H9 (cell line): ENCODE results near the gene RASSF5. TPM values are rescaled to one million over a fixed set of nuclear protein-coding genes. Genes with fewer than 3 reads are reported as not detected.

Experiments
- DNase-seq: peaks from one replicate; pipeline ENCODE4 v3.0.0-alpha.2; 2017
- H2AFZ ChIP-seq: one replicate; pipeline ENCODE4 v1.6.1; 2013; ENCODE audit warnings: mild to moderate bottlenecking, low read length, control low read depth, moderate library complexity
- H2AK5ac ChIP-seq: 2 replicates; pipeline ENCODE4 v1.6.1; 2013; ENCODE audit warnings: low read length, control low read depth, mixed read lengths; ENCODE audit not compliant: insufficient read length
- H2BK120ac ChIP-seq: one replicate; pipeline ENCODE4 v1.6.1; 2013; ENCODE audit warnings: low read depth, mild to moderate bottlenecking, low read length, control low read depth, inconsistent platforms; ENCODE audit not compliant: poor library complexity, severe bottlenecking
- H2BK12ac ChIP-seq: 2 replicates; pipeline ENCODE4 v1.6.1; 2013; ENCODE audit warnings: low read length, control low read depth, mixed read lengths, low read depth; ENCODE audit not compliant: insufficient read length
- H2BK15ac ChIP-seq: 2 replicates; pipeline ENCODE4 v1.6.1; 2013; ENCODE audit warnings: low read depth, low read length, control low read depth
- H2BK20ac ChIP-seq: one replicate; pipeline ENCODE4 v1.6.1; 2013; ENCODE audit warnings: low read depth, mild to moderate bottlenecking, low read length, control low read depth, inconsistent platforms; ENCODE audit not compliant: poor library complexity, severe bottlenecking
- H2BK5ac ChIP-seq: 2 replicates; pipeline ENCODE4 v1.6.1; 2013; ENCODE audit warnings: low read length, control low read depth, mixed read lengths; ENCODE audit not compliant: insufficient read length
- H3K14ac ChIP-seq: 2 replicates; pipeline ENCODE4 v1.6.1; 2013; ENCODE audit warnings: low read length, control low read depth; ENCODE audit not compliant: insufficient read depth
- H3K18ac ChIP-seq: 2 replicates; pipeline ENCODE4 v1.6.1; 2013; ENCODE audit warnings: low read depth, mild to moderate bottlenecking, mixed read lengths, low read length, control low read depth; ENCODE audit not compliant: insufficient read length
- H3K23ac ChIP-seq: 2 replicates; pipeline ENCODE4 v1.6.1; 2013; ENCODE audit warnings: low read length, control low read depth, mixed read lengths, low read depth; ENCODE audit not compliant: insufficient read length
- H3K23me2 ChIP-seq: 2 replicates; pipeline ENCODE4 v1.6.1; 2013; ENCODE audit warnings: low read depth, mild to moderate bottlenecking, mixed read lengths, low read length, control low read depth; ENCODE audit not compliant: insufficient read length, poor library complexity, severe bottlenecking
- H3K27ac ChIP-seq: 2 replicates; pipeline ENCODE4 v1.5.1; 2013; ENCODE audit warnings: low read length, control low read depth, mixed read lengths, low read depth; ENCODE audit not compliant: insufficient read length
- H3K27me3 ChIP-seq: 2 replicates; pipeline ENCODE4 v1.6.1; 2013; ENCODE audit warnings: low read length, control low read depth, inconsistent platforms; ENCODE audit not compliant: insufficient read depth
- H3K4ac ChIP-seq: 2 replicates; pipeline ENCODE4 v1.6.1; 2013; ENCODE audit warnings: low read depth, mild to moderate bottlenecking, control low read depth, inconsistent platforms, low read length, moderate library complexity
- H3K4me1 ChIP-seq: 2 replicates; pipeline ENCODE4 v1.6.1; 2013; ENCODE audit warnings: low read length, control low read depth, inconsistent platforms; ENCODE audit not compliant: insufficient read depth
- H3K4me2 ChIP-seq: 2 replicates; pipeline ENCODE4 v1.6.1; 2013; ENCODE audit warnings: low read length, control low read depth, mixed read lengths; ENCODE audit not compliant: insufficient read length, insufficient read depth
- H3K56ac ChIP-seq: 2 replicates; pipeline ENCODE4 v1.6.1; 2013; ENCODE audit warnings: low read depth, mild to moderate bottlenecking, mixed read lengths, low read length, control low read depth; ENCODE audit not compliant: insufficient read length
- H3K79me1 ChIP-seq: 2 replicates; pipeline ENCODE4 v1.6.1; 2013; ENCODE audit warnings: low read depth, mild to moderate bottlenecking, moderate library complexity, low read length, control low read depth, inconsistent platforms; ENCODE audit not compliant: insufficient read depth, poor library complexity, severe bottlenecking
- H3K79me2 ChIP-seq: 2 replicates; pipeline ENCODE4 v1.6.1; 2013; ENCODE audit warnings: low read length, control low read depth, inconsistent platforms; ENCODE audit not compliant: insufficient read depth
- H3K9ac ChIP-seq: 2 replicates; pipeline ENCODE4 v1.6.1; 2013; ENCODE audit warnings: low read length, control low read depth, mixed read lengths; ENCODE audit not compliant: insufficient read length; ENCODE audit errors: extremely low read depth
- H3K9me3 ChIP-seq: one replicate; pipeline ENCODE4 v1.6.1; 2013; ENCODE audit warnings: low read depth, low read length, inconsistent platforms; ENCODE audit not compliant: control insufficient read depth
- H3T11ph ChIP-seq: one replicate; pipeline ENCODE4 v1.6.1; 2013; ENCODE audit warnings: mild to moderate bottlenecking, low read length, control low read depth, inconsistent platforms
- H4K20me1 ChIP-seq: one replicate; pipeline ENCODE4 v1.6.1; 2013; ENCODE audit not compliant: control insufficient read depth, insufficient read length, insufficient read depth
- H4K5ac ChIP-seq: 2 replicates; pipeline ENCODE4 v1.6.1; 2013; ENCODE audit warnings: low read depth, mild to moderate bottlenecking, mixed read lengths, low read length, control low read depth; ENCODE audit not compliant: insufficient read length
- H4K8ac ChIP-seq: replicated peaks from 2 replicates; pipeline ENCODE4 v1.6.1; 2013; ENCODE audit warnings: low read length, control low read depth, mixed read lengths, low read depth; ENCODE audit not compliant: insufficient read length
- H4K91ac ChIP-seq: 2 replicates; pipeline ENCODE4 v1.6.1; 2013; ENCODE audit warnings: low read depth, mild to moderate bottlenecking, moderate library complexity, mixed read lengths, low read length, control low read depth; ENCODE audit not compliant: insufficient read length
- H3K27ac Mint-ChIP-seq, 3 experiments: 2 replicates in 2 of 3; 3 replicates in 1 of 3; pipeline ENCODE4 v1.8.0; 2020 to 2021; ENCODE audit warnings: mixed read lengths in 3 of 3, mild to moderate bottlenecking in 1 of 3, moderate library complexity in 1 of 3
- H3K27me3 Mint-ChIP-seq: 2 replicates; pipeline ENCODE4 v1.8.0; 2021; ENCODE audit warnings: low read depth, mild to moderate bottlenecking, moderate library complexity, mixed read lengths
- H3K36me3 Mint-ChIP-seq, 3 experiments: 2 replicates in 2 of 3; 3 replicates in 1 of 3; pipeline ENCODE4 v1.8.0; 2020 to 2021; ENCODE audit warnings: low read depth in 3 of 3, mixed read lengths in 3 of 3; ENCODE audit not compliant: insufficient read depth in 1 of 3
- H3K4me1 Mint-ChIP-seq, 2 experiments: 2 replicates each; pipeline ENCODE4 v1.8.0; 2020; ENCODE audit warnings: mixed read lengths in 2 of 2
- H3K4me3 Mint-ChIP-seq, 2 experiments: 2 replicates in 1 of 2; 3 replicates in 1 of 2; pipeline ENCODE4 v1.8.0; 2020 to 2021; ENCODE audit warnings: mild to moderate bottlenecking in 2 of 2, mixed read lengths in 2 of 2, moderate library complexity in 1 of 2
- H3K9me3 Mint-ChIP-seq, 2 experiments: 2 replicates in 1 of 2; 3 replicates in 1 of 2; pipeline ENCODE4 v1.8.0; 2020; ENCODE audit warnings: mild to moderate bottlenecking in 2 of 2, mixed read lengths in 2 of 2, moderate library complexity in 1 of 2
- CTCF ChIP-seq: fragments of 200-600 bp; sonication (generic); conservative IDR thresholded peaks from 3 replicates; pipeline ENCODE4 v1.8.0; 2021; ENCODE audit warnings: antibody characterized with exemption, mild to moderate bottlenecking
- WGBS: extraction: QIAGEN DNeasy Blood & Tissue Kit; methylation state at CpG from one replicate; pipeline ENCODE4 v1.1.7; 2013; ENCODE audit warnings: missing lambda C conversion rate, low lambda C conversion rate, mixed read lengths; ENCODE audit not compliant: insufficient read length; ENCODE audit errors: extremely low coverage; 5-methylcytosine and 5-hydroxymethylcytosine counted together
- total RNA-seq: library from RNA; stranded (reverse); gene quantifications from 2 replicates; pipeline ENCODE4 v1.2.1, GENCODE V29; 2021

RASSF5 gene
- total RNA-seq, 1 experiment from 2014 or later: 0.50 TPM

- no peaks in the 10 kb centered on the region for H3K79me2 ChIP-seq
- H3K4ac ChIP-seq: no peak overlapping the region
Measured at GRCh38 chr1:206575165-206575893, 68.0 kb downstream of the RASSF5 start.

More at GRCh38 chr1:206575165-206575893, 68.0 kb downstream of the RASSF5 start:
- Histone ChIP-seq H4K5ac (no peak overlapping the region), H4K91ac (no peak overlapping the region), H3K4me1 (no peaks in the 10 kb centered on the region), H3K27ac (no peak overlapping the region), H4K20me1 (no peaks in the 10 kb centered on the region), H2AFZ (no peak overlapping the region), H2BK120ac (no peak overlapping the region), H3K18ac (no peak overlapping the region), H3T11ph (no peak overlapping the region), H3K56ac (no peak overlapping the region), H2BK20ac (no peak overlapping the region), H2BK15ac (no peak overlapping the region), H3K27me3 (no peaks in the 10 kb centered on the region), H2BK12ac (no peak overlapping the region), H3K23me2 (no peaks in the 10 kb centered on the region), H3K9me3 (no peaks in the 10 kb centered on the region), H4K8ac (no peak overlapping the region), H3K79me1 (no peaks in the 10 kb centered on the region), H2BK5ac (no peak overlapping the region), H3K23ac (no peak overlapping the region), H3K14ac (no peak overlapping the region), H3K9ac (no peak overlapping the region), H3K4me2 (no peak overlapping the region), H2AK5ac (no peak overlapping the region)
- no CpG with 5 or more reads among the region's 11 CpGs for whole genome bisulfite sequencing
- no peak for TF ChIP-seq CTCF
- Mint-ChIP-seq H3K27ac (no peak overlapping the region), H3K4me3 (no peak overlapping the region), H3K27me3 (peaks cover 6% of the 10 kb centered on the region), H3K4me1 (peaks cover 3 to 21% of the 10 kb centered on the region in 2 experiments; a peak in 3 of 4 replicates), H3K9me3 (no peaks in the 10 kb centered on the region), H3K36me3 (no peaks in the 10 kb centered on the region)
- no peak for DNase-seq
